Measurements from ENCODE around the gene BORCS5.
"Not testable (repeated sequence)": the region's sequence is repeated elsewhere in the genome, so short reads cannot be mapped to it uniquely, and the experiment has no call there.

BORCS5 gene

GRCh38 chr12:12356896-12357718 lies at the start of gene BORCS5:
Gene BORCS5 (plus strand): TSS chr12:12357078. CDS start chr12:12357452, 374 bp downstream.
- DNase-seq (ENCODE audit: low spot score): peak; percentile 97

GRCh38 chr12:12310695-12311094 lies 46.2 kb upstream of the BORCS5 start:
- not testable (repeated sequence) for DNase-seq (ENCODE audit: low spot score)

GRCh38 chr12:12315838-12316237 lies 41.0 kb upstream of the BORCS5 start:
- DNase-seq (ENCODE audit: low spot score): no peak

GRCh38 chr12:12319451-12320183 lies 37.3 kb upstream of the BORCS5 start:
- no peak for DNase-seq (ENCODE audit: low spot score)

- no peak for DNase-seq (ENCODE audit: low spot score)
Measured at GRCh38 chr12:12323118-12323517, 33.8 kb upstream of the BORCS5 start.

- DNase-seq (ENCODE audit: low spot score): no peak
Measured at GRCh38 chr12:12323591-12323990, 33.3 kb upstream of the BORCS5 start.

- no peak for DNase-seq (ENCODE audit: low spot score)
Measured at GRCh38 chr12:12326262-12326661, 30.6 kb upstream of the BORCS5 start.

GRCh38 chr12:12327802-12328201 lies 29.1 kb upstream of the BORCS5 start:
- DNase-seq (ENCODE audit: low spot score): peak; percentile 60

- DNase-seq (ENCODE audit: low spot score): no peak
Measured at GRCh38 chr12:12331244-12331771, 25.6 kb upstream of the BORCS5 start.

GRCh38 chr12:12331896-12332295 lies 25.0 kb upstream of the BORCS5 start:
- DNase-seq (ENCODE audit: low spot score): no peak

GRCh38 chr12:12333407-12334366 lies 23.2 kb upstream of the BORCS5 start:
- DNase-seq (ENCODE audit: low spot score): no peak

GRCh38 chr12:12334367-12335040 lies 22.4 kb upstream of the BORCS5 start:
- DNase-seq (ENCODE audit: low spot score): peak; percentile 79

GRCh38 chr12:12336049-12336411 lies 20.8 kb upstream of the BORCS5 start:
- DNase-seq (ENCODE audit: low spot score): no peak

- no peak for DNase-seq (ENCODE audit: low spot score)
Measured at GRCh38 chr12:12336511-12336910, 20.4 kb upstream of the BORCS5 start.

GRCh38 chr12:12338527-12339168 lies 18.2 kb upstream of the BORCS5 start:
- no peak for DNase-seq (ENCODE audit: low spot score)

GRCh38 chr12:12349711-12350665 lies 6.9 kb upstream of the BORCS5 start, which contains the start of gene MANSC1:
Gene MANSC1 (minus strand): TSS chr12:12350242. CDS start chr12:12343314, 6,928 bp downstream.
- peak; percentile 80 for DNase-seq (ENCODE audit: low spot score)

- DNase-seq (ENCODE audit: low spot score): no peak
Measured at GRCh38 chr12:12350868-12351463, 5.9 kb upstream of the BORCS5 start.

GRCh38 chr12:12351468-12352185 lies 5.3 kb upstream of the BORCS5 start:
- not testable (repeated sequence) for DNase-seq (ENCODE audit: low spot score)

Data from AG20443 (cell line).